ENCODE data around the gene DNAJC25.

DNAJC25 gene

DNA sequence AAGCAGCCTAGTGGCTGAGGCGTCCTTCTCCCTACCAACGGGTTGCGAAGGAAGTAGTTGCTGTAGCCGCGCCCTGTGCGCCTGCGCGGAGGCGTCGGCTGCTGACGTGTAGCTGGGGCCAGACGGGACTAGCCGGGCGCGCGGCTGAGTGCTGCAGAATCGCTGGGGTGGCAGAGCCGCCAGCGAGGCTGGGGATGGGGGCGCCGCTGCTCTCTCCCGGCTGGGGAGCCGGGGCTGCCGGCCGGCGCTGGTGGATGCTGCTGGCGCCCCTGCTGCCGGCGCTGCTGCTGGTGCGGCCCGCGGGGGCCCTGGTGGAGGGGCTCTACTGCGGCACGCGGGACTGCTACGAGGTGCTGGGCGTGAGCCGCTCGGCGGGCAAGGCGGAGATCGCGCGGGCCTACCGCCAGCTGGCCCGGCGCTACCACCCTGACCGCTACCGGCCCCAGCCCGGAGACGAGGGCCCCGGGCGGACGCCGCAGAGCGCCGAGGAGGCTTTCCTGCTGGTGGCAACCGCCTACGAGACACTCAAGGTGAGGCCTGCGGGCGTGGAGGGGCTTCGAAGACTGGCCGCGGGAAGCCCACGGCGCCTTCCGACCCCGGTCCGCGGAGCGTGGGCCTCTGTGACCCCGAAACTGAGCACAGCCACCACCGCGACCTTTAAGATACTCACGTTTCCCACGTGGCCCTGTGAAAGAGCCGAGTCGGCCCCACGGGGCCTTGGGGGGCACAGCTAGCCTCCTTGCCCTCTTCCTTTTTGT, at the start of gene DNAJC25:
TSS of gene DNAJC25 (plus strand) at position 121 of the 758 bp plus-strand sequence. CDS start at position 195, 74 bp downstream.
- no peaks in the 10 kb centered on the region for H3K27me3 Mint-ChIP-seq
- no peaks in the 10 kb centered on the region for H3K9me3 Mint-ChIP-seq
- peak; percentile 99 for ATAC-seq
- H3K4me3 Mint-ChIP-seq: peak within 1 kb of the TSS; percentile 95
- H3K36me3 Mint-ChIP-seq: peaks cover 17% of the 10 kb centered on the region
- H3K27ac Mint-ChIP-seq: peak within 1 kb of the TSS; percentile 81
- H3K4me1 Mint-ChIP-seq: peaks cover 41% of the 10 kb centered on the region

DNA sequence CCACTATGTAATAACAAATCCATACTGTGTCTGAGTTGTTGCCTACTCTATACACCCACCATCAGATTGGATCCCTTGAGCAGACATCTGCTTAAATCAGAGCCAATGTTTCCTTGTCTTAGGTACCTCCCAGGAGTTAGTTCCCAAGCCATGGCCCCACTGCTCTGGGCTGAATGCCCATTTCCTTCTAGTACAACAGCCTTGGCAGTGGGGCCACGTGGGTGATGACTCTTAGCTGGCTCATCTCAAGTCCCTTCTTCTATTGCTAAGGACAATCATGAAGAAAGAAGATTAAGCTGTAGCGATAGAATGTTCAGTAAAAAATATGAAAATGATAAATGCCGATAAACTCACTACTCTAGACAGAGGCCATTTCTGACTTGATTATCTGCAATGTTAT, 48.2 kb upstream of the DNAJC25 start:
- Mint-ChIP-seq H3K9me3 (peaks cover 2% of the 10 kb centered on the region), H3K4me1 (no peaks in the 10 kb centered on the region), H3K4me3 (no peak overlapping the region), H3K36me3 (no peaks in the 10 kb centered on the region), H3K27ac (no peak overlapping the region), H3K27me3 (no peaks in the 10 kb centered on the region)
- ATAC-seq: no peak

- Mint-ChIP-seq H3K4me3 (no peak overlapping the region), H3K36me3 (no peaks in the 10 kb centered on the region), H3K27me3 (no peaks in the 10 kb centered on the region), H3K9me3 (peaks cover 2% of the 10 kb centered on the region), H3K27ac (no peak overlapping the region), H3K4me1 (no peaks in the 10 kb centered on the region)
- ATAC-seq: no peak
Measured at GRCh38 chr9:111586378-111586777, 44.8 kb upstream of the DNAJC25 start.

DNA sequence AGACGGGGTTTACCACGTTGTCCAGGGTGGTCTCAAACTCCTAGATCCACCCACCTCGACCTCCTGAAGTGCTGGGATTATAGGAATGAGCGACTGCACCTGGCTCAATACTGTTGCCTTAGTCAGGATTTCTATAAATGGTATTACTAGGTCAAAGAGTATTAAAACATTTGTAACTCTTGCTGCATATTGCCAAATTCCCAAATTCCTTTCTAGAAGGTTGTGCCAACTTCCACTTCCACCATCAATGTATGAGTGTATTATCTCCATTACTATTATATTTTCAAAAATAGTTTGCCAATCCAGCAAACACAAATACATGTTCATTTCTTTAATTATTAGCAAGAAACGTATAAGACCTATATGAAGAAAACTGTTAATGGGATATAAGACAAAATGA, 42.3 kb upstream of the DNAJC25 start:
- no peaks in the 10 kb centered on the region for H3K4me1 Mint-ChIP-seq
- no peaks in the 10 kb centered on the region for H3K36me3 Mint-ChIP-seq
- peaks cover 2% of the 10 kb centered on the region for H3K9me3 Mint-ChIP-seq
- H3K4me3 Mint-ChIP-seq: no peak overlapping the region
- no peak for ATAC-seq
- H3K27me3 Mint-ChIP-seq: no peaks in the 10 kb centered on the region
- no peak overlapping the region for H3K27ac Mint-ChIP-seq

DNA sequence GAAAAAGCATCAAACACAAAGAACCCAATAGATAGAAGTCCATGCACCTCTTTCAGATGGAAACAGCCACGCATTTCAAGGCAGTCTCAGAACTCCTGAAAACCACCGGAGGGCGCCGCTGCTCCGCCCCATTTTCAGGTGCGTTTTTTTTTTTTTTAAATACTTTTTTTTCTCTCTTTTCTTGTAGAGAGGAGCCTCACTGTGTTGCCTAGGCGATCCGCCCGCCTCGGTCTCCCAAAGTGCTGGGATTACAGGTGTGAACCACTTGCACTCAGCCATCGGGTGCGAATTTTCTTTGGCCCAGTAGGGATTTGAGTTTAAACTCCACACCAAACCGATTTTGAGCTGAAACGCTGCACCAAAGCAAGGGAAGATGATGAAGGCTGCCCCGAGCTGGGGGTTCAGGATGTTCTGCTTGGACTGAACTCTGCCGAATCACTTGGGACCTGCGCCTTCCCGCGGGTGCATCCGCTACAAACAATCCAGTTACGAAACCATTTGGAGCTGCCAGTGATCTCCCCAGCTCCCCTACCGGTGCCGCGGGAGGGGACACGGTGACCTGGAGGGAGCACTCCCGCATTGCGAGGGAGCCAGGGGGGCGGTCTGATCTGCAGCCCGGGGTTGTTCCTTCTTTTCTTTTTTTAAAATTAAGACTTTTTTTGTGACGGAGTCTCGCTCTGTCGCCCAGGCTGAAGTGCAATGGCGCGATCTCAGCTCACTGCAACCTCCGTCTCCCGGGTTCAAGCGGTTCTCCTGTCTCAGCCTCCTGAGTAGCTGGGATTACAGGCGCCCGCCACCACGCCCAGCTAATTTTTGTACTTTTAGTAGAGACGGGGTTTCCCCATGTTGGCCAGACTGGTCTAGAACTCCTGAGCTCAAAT, 33.0 kb upstream of the DNAJC25 start:
- peaks cover 37% of the 10 kb centered on the region for H3K27me3 Mint-ChIP-seq
- no peak overlapping the region for H3K27ac Mint-ChIP-seq

GRCh38 chr9:111598733-111599091, 32.4 kb upstream of the DNAJC25 start:
- H3K27me3 Mint-ChIP-seq: peaks cover 37% of the 10 kb centered on the region
- H3K27ac Mint-ChIP-seq: no peak overlapping the region
- H3K4me1 Mint-ChIP-seq: peaks cover 24% of the 10 kb centered on the region
- ATAC-seq: peak; percentile 10
- no peaks in the 10 kb centered on the region for H3K36me3 Mint-ChIP-seq
- no peaks in the 10 kb centered on the region for H3K9me3 Mint-ChIP-seq
- H3K4me3 Mint-ChIP-seq: peak overlapping the region; percentile 81

More for the DNA sequence above, 33.0 kb upstream of the DNAJC25 start:
- H3K4me3 Mint-ChIP-seq: peak overlapping the region; percentile 81
- H3K9me3 Mint-ChIP-seq: no peaks in the 10 kb centered on the region
- ATAC-seq: peak; percentile 63
- peaks cover 24% of the 10 kb centered on the region for H3K4me1 Mint-ChIP-seq
- no peaks in the 10 kb centered on the region for H3K36me3 Mint-ChIP-seq

DNA sequence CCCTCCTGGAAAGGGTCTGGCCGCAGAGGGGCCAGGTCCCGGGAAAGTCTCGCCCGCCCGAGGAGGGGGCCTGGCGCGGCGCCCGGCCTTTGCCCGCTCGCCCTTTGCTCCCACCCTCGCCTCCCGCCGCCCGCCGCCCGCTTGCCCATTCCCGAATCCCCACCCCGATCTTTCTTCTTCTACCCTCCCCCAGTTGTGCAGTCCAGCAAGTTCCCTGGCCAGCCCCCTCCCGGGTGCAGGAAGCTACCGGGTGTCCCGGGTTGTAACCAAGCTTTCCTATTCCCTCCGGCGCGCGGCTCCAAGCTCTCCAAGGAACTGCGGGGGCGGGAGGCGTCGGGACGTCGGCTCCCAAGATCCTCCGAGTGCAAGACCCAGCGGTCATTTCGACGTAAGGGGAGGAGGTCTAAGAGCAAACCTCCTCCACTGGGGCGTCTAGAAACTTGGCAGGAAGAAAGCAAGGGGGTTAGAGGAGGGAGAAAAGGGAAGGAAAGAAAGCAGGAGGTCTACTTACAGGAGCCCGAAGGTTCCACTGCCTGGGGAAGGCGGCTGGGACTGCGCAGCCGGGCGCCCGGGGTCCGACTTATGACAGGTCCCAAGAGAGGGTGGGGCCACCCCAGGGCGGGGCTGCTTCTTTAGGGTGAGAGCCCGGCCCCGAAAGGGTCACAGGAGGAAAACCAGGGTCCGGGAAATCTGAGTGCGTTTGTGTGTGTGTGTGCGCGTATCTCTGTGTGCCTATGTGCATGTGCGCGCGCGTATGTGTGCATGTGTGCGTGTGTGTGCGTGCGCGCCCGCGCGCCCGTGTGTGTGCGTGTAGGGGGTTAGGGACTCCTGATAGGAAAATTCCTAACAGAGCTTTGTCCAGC, 31.8 kb upstream of the DNAJC25 start, which contains the start of gene PTGR1:
TSS of gene PTGR1 (minus strand) at position 556 of the 863 bp plus-strand sequence. CDS start 2,225 bp downstream, outside the sequence.
- no peaks in the 10 kb centered on the region for H3K36me3 Mint-ChIP-seq
- no peak within 1 kb of the TSS for H3K27ac Mint-ChIP-seq
- peak within 1 kb of the TSS; percentile 81 for H3K4me3 Mint-ChIP-seq
- no peaks in the 10 kb centered on the region for H3K9me3 Mint-ChIP-seq
- peak; percentile 37 for ATAC-seq
- H3K27me3 Mint-ChIP-seq: peaks cover 37% of the 10 kb centered on the region
- H3K4me1 Mint-ChIP-seq: peaks cover 24% of the 10 kb centered on the region

DNA sequence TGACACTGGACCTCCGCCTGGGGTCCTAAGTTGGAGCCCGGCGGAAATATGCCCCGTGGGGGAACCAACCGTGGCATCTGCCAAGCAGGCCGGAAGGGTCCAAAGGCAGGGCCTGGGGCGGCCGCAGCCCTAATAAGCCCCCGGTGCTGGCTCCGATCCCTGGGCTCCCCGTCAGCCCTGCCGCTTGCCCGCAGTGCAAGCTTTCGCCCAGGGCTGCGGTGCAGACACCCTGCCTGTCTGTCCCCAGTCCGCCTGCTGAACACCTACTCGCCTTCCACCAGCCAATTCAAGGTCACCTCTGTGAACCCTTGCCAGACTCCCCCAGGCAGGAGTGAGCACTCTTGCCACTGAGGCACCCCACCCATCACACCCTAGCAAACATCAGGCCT, 31.2 kb upstream of the DNAJC25 start:
- peak; percentile 6 for ATAC-seq
- peak overlapping the region; percentile 81 for H3K4me3 Mint-ChIP-seq
- H3K27ac Mint-ChIP-seq: no peak overlapping the region
- no peaks in the 10 kb centered on the region for H3K9me3 Mint-ChIP-seq
- no peaks in the 10 kb centered on the region for H3K36me3 Mint-ChIP-seq
- H3K27me3 Mint-ChIP-seq: peaks cover 37% of the 10 kb centered on the region
- H3K4me1 Mint-ChIP-seq: peaks cover 24% of the 10 kb centered on the region

- H3K9me3 Mint-ChIP-seq: no peaks in the 10 kb centered on the region
- no peak overlapping the region for H3K27ac Mint-ChIP-seq
- H3K36me3 Mint-ChIP-seq: no peaks in the 10 kb centered on the region
- ATAC-seq: no peak
- H3K4me3 Mint-ChIP-seq: no peak overlapping the region
- H3K27me3 Mint-ChIP-seq: peaks cover 46% of the 10 kb centered on the region
- H3K4me1 Mint-ChIP-seq: peaks cover 24% of the 10 kb centered on the region
Measured at GRCh38 chr9:111601237-111602018, 29.7 kb upstream of the DNAJC25 start.

DNA sequence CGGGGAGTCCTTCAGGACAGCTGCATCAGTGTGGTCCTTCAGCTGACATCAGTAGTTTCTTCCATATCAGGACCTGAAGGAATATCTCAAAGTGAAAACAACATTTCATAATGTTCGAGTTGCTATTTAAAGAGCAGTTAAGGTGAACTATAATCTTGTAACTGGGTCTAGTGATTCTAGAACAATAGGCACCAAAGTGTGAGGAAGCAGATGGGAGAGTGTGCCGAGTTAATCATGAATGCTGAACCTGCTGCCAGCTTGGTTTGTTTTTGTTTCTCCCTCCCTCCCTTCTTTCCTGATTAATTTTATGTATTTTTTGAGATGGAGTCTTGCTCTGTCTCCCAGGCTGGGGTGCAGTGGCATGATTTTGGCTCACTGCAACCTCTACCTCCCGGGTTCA, 28.1 kb upstream of the DNAJC25 start:
- Mint-ChIP-seq H3K9me3 (no peaks in the 10 kb centered on the region), H3K36me3 (no peaks in the 10 kb centered on the region), H3K27me3 (peaks cover 44% of the 10 kb centered on the region), H3K4me3 (no peak overlapping the region), H3K4me1 (peaks cover 16% of the 10 kb centered on the region), H3K27ac (no peak overlapping the region)
- no peak for ATAC-seq

DNA sequence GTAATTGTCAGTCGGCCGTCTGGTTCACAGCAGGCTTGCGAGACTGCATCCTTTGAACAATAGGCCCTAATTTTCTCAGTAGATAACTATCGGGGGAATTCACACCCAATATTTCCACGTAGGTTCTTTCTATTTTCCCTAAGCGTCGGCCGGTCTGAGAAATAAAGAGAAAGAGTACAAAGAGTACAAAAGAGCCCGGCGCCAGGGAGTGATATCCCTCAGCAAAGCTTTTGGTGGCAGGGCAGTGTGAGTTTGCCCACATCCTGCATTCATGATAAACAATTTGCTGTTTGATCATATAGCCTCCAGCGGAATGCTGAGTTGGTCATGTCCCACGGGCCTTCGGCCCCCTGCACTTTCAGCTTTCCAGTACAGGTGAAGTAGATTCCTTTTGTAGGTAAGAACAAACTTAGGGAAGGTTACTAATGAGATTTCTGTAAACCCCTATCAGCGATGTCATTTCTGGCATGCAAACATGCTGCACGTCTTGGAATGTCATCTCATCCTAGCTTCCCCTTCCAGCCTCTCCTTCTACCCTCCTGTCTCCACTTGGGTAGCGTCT, 27.0 kb upstream of the DNAJC25 start:
- Mint-ChIP-seq H3K9me3 (no peaks in the 10 kb centered on the region), H3K27me3 (peaks cover 35% of the 10 kb centered on the region), H3K36me3 (no peaks in the 10 kb centered on the region), H3K4me3 (no peak overlapping the region), H3K4me1 (peaks cover 5% of the 10 kb centered on the region), H3K27ac (no peak overlapping the region)
- ATAC-seq: no peak

GRCh38 chr9:111605041-111605559, 26.0 kb upstream of the DNAJC25 start:
- peaks cover 32% of the 10 kb centered on the region for H3K27me3 Mint-ChIP-seq
- no peak overlapping the region for H3K27ac Mint-ChIP-seq
- H3K4me1 Mint-ChIP-seq: no peaks in the 10 kb centered on the region
- no peak for ATAC-seq
- no peaks in the 10 kb centered on the region for H3K9me3 Mint-ChIP-seq
- H3K4me3 Mint-ChIP-seq: no peak overlapping the region
- no peaks in the 10 kb centered on the region for H3K36me3 Mint-ChIP-seq

DNA sequence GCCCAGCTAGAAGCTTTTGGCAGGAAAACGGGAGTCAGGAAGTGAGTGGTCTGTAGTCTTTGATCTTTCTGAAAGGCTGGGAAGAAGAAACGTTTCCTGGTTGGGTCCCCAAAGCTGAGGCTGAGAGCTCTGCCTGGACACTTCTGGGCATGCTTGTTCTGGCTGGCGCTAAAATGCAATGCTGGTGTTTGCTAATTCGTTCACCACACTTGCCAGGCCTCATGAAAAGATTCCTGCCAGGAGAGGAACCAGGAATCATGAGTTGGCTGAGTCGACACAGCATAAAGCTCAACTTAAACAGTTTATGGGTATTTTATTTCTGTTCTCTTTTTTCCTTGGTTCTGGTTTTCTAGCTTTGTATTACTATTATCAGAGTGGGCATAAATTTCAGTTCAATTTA, 21.0 kb upstream of the DNAJC25 start:
- H3K36me3 Mint-ChIP-seq: no peaks in the 10 kb centered on the region
- H3K4me3 Mint-ChIP-seq: no peak overlapping the region
- H3K27ac Mint-ChIP-seq: no peak overlapping the region
- no peaks in the 10 kb centered on the region for H3K9me3 Mint-ChIP-seq
- H3K27me3 Mint-ChIP-seq: peaks cover 71% of the 10 kb centered on the region
- H3K4me1 Mint-ChIP-seq: no peaks in the 10 kb centered on the region
- ATAC-seq: no peak

DNA sequence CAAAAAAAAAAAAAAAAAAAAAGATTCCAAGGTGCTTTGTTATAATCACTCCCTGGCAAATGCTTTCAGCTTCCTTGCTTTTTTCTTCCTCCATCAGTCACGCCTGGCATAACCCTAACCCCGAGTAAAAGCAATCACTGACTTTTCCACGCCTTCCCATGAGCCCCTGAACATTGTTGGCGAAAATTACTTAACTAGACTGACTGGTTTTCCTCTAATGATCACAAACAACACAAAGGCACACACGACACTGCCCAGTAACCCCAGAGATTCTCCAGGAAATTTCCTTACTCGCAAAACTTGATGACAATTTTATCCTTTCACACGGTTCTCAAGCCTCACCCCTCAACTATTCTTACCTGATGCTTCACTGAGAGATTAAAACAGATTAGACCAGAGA, 20.3 kb upstream of the DNAJC25 start:
- Mint-ChIP-seq H3K9me3 (no peaks in the 10 kb centered on the region), H3K27me3 (peaks cover 65% of the 10 kb centered on the region), H3K4me1 (no peaks in the 10 kb centered on the region), H3K4me3 (no peak overlapping the region), H3K27ac (no peak overlapping the region), H3K36me3 (no peaks in the 10 kb centered on the region)
- ATAC-seq: no peak

All from stimulated activated memory B cell treated with anti-CD40 and anti-IgM and Interleukin-4, amounts not matched to agents 10 μg/mL and 1 μg/mL and 100 μg/mL, for 72 hours (primary cell).